CD4-positive, alpha-beta T cell treated with Interleukin-6 for 4 hours (primary cell): Measurements from ENCODE around the gene SSTR1.

Experiments used
- DNase-seq: peaks from one replicate; pipeline ENCODE4 v3.0.0-alpha.2; 2020; ENCODE audit warnings: mixed read lengths

The SSTR1 gene

GRCh38 chr14:38202444-38203191, 5.1 kb upstream of the SSTR1 start:
- no peak for DNase-seq

DNA sequence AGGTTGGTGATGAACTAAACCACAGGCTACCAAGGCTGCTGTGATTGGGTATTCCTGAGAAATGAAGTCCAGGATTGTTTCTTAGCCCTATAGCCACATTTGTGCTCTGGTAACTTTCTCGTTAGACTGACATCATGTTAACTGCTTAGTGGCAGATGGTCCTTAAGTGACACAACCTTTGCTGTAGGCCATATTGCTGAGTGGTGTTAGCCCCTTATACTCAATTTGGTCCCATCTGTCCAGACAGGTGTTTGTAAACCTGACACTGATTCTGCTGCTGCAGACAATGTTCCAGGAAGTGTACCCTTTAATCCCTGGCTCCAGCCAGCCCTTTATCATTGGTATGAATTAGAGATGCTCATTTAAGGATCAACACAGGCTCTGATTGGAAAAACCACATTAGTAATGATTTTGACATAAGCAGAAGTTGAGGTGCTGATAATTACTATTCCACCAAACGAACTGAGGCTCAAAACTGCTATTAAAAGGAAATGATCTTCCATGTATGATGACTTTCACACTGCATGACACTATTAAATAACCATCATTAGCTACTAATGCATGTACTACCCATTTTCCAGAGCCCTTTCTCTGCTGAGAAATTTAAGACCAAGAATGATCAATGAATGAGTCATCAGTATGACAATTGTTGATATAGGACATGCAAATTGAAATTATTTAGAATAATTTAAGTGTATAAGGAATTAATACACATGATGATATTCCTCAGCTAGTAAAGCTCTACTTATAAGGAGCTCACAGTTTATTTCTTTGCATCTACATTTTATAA, 3.6 kb upstream of the SSTR1 start:
- no peak for DNase-seq

- DNase-seq = no peak
Measured at GRCh38 chr14:38204719-38205115, 3.0 kb upstream of the SSTR1 start.

DNA sequence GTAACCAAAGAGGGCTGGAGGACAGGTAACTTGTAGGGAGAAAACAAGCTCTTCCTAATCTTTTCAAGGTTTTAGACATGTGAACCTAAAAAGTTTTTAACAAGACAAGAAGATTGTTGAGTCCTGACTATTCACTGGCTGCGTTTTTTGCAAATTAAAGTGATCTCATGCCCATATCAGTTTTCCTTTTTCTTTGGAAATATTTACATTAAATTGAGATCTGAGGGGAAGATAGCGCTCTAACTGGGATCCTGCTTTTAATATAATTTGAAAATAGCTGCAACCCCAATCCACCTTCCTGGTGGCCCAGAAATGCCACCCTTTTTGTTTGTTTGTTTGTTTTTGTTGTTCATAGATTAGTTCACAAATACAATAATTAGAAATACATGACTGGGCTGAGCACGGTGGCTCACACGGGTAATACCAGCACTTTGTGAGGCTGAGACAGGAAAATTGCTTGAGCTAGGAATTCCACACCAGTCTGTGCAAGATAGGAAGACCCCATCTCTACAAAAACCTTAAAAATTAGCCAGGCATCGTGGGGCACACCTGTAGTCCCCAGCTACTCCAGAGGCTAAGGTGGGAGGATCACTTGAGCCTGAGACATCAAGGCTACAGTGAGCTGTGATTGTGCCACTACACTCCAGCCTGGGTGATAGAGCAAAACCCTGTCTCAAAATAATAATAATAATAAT, 2.4 kb upstream of the SSTR1 start:
- no peak for DNase-seq

DNA sequence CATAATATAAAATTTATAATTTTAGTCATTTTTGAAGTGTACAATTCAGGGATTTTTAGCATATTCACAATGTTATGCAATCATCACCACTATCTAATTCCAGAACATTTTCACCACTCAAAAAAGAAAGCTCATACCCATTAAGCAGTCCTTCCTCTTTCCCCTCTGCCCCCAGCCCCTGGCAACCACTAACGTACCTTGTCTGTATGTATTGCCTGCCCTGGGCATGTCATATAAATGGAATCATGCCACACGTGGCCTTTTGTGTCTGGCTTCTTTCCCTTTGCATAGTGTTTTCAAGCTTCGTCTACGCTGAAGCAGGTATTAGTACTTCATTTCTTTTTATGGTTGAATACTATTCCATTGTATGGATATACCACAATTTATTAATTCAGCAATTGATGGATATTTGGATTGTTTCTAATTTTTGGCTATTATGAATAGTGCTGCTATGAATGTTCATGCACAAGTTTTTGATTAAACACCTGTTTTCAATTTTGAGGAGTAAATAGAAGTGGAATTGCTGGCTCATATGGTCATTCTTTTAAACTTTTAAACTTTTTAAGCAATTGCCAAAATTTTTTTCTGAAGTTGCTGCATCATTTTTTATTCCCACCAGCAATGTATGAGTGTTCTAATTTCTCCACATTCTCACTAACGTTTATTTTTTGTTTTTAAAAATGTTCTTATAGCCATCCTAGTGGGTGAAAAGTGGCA, 1.6 kb upstream of the SSTR1 start:
- no peak for DNase-seq

DNA sequence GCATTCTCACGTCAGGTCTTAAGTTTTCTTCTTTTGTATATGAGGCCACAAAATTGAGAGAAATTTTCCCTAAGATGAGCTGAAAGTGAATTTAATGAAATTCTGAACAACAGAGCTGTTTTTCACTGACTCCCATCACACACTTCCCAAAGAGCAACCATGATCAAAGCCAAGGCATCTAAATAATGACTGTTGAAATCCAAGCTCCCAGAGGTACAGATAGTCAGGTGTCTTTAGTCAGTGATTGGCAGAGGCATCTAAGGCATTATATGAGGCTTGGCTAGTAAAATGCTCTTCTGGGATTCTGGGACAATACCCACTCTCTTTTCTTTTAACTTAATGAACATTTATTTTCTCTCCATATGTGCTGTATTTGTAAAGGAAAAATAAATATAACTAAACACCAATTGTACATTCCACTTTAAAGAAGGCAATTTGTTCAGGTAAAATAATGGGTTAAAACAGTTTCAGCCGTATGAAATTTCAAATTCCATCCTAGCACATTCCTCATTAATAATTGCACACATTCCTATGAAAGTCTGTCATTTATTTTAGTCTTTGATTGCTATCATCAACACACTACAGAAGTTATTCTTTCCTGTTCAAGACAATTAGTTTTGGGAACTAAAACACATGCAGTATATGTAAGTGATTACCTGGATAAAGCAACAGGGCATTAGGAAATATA, 871 bp upstream of the SSTR1 start:
- no peak for DNase-seq

DNA sequence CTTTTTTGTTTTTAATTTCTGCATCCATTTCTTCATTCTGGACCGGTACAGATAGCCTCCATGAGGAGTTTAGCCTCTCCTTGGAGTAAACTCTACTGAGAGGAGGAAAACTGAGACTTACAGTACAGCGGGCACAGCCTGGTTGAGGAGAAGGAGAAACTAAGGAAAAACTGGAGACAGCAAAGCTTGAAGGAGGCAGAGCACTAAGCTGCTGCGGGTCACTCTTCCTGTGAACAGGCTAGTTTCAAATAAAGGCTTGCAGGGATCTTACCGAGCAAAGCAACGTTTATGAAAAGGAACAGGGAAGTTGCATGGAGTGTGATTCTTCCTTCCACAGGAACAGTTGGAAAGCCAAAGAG, 348 bp upstream of the SSTR1 start:
- no peak for DNase-seq

DNA sequence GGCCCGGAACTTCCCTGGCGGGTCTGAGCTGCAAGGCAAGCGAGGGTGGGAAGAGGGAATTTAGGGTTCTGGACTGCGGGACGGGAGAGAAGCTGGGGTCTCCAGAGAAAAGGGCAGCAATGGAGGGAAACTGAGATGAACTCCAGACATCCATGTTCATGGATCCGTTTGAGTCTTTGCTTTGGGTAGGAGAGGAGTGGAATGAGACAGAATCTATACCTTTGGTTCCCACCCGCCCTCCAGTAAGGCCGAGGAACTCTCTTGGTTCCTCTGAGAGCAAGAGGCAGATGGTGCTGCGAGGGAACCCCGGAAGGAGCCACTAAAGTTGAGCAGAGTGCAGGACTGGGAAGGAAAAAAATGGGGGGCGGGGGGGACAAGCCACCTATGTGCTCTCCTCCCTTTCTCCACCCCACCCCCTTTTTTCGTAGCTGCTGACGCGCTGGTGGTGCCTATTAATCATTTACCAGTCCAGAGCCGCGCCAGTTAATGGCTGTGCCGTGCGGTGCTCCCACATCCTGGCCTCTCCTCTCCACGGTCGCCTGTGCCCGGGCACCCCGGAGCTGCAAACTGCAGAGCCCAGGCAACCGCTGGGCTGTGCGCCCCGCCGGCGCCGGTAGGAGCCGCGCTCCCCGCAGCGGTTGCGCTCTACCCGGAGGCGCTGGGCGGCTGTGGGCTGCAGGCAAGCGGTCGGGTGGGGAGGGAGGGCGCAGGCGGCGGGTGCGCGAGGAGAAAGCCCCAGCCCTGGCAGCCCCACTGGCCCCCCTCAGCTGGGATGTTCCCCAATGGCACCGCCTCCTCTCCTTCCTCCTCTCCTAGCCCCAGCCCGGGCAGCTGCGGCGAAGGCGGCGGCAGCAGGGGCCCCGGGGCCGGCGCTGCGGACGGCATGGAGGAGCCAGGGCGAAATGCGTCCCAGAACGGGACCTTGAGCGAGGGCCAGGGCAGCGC, 1.2 kb downstream of the SSTR1 start:
- no peak for DNase-seq

DNA sequence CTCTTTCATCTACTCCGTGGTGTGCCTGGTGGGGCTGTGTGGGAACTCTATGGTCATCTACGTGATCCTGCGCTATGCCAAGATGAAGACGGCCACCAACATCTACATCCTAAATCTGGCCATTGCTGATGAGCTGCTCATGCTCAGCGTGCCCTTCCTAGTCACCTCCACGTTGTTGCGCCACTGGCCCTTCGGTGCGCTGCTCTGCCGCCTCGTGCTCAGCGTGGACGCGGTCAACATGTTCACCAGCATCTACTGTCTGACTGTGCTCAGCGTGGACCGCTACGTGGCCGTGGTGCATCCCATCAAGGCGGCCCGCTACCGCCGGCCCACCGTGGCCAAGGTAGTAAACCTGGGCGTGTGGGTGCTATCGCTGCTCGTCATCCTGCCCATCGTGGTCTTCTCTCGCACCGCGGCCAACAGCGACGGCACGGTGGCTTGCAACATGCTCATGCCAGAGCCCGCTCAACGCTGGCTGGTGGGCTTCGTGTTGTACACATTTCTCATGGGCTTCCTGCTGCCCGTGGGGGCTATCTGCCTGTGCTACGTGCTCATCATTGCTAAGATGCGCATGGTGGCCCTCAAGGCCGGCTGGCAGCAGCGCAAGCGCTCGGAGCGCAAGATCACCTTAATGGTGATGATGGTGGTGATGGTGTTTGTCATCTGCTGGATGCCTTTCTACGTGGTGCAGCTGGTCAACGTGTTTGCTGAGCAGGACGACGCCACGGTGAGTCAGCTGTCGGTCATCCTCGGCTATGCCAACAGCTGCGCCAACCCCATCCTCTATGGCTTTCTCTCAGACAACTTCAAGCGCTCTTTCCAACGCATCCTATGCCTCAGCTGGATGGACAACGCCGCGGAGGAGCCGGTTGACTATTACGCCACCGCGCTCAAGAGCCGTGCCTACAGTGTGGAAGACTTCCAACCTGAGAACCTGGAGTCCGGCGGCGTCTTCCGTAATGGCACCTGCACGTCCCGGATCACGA, 2.2 kb downstream of the SSTR1 start:
- no peak for DNase-seq

GRCh38 chr14:38210587-38211216, 3.0 kb downstream of the SSTR1 start:
- DNase-seq = no peak

- no peak for DNase-seq
Measured at GRCh38 chr14:38211255-38211735, 3.6 kb downstream of the SSTR1 start.

DNA sequence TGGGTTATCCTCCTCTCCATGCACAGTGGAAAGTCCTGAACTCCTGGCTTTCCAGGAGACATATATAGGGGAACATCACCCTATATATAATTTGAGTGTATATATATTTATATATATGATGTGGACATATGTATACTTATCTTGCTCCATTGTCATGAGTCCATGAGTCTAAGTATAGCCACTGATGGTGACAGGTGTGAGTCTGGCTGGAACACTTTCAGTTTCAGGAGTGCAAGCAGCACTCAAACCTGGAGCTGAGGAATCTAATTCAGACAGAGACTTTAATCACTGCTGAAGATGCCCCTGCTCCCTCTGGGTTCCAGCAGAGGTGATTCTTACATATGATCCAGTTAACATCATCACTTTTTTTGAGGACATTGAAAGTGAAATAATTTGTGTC, 4.4 kb downstream of the SSTR1 start:
- no peak for DNase-seq

DNA sequence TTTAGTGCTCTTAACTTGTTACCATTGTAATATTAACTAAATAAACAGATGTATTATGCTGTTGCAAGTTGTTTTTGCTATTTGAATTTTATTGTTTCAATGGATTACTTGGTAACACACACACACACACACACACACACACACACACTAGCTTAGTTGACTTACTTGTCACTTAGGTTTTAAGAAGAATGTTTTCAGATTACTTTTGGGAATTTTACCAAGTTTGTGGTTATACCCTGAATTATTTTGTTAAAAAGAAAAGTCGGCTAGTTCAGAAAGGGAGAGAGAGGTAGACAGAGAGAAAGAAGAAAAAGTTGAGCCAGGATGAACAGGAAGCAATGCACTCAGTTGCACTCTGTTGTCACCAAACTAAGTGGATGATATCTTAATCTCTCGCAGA, 5.3 kb downstream of the SSTR1 start:
- DNase-seq = no peak

DNA sequence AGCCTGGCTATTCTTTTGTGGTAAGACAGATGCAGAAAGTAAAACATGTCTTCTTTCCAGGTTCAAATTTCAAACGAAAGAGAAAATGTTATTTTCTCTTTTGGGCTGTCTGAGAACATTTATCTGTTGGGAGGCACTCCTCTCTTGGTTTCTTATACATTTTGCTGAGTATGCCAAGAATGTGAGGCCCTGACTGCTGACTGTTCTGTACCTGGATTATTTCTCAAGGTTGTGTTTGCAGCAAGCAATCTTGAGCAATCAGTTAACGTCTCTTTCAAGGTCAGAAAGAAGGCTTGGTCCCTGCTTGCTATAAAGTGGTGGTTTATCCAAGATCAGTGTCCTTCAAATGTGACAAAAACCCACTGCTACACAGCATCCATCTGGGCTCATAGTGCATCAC, 9.8 kb downstream of the SSTR1 start:
- no peak for DNase-seq

DNA sequence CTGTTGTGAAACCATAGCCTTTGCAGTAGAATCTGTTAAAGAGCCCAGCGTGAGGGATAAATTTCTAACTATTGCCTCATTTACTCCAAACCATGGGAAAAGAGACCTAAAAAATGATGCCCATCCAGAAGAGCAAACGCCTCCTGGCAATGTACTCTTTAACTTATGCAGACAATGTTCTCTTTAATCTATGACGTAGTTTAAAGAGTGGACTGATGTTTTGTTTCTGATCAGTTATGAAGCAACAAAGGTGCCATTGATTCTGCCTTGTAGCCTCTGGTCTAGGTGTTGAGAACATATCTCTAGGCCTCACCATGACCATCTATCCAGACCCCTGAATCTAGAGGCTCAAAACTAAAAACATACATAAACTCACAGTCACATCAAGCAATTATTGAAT, 13.4 kb downstream of the SSTR1 start:
- no peak for DNase-seq

GRCh38 chr14:38224338-38224737, 16.6 kb downstream of the SSTR1 start:
- DNase-seq = no peak

GRCh38 chr14:38225946-38226345, 18.2 kb downstream of the SSTR1 start:
- DNase-seq = no peak

- no peak for DNase-seq
Measured at GRCh38 chr14:38226366-38226765, 18.7 kb downstream of the SSTR1 start.

DNA sequence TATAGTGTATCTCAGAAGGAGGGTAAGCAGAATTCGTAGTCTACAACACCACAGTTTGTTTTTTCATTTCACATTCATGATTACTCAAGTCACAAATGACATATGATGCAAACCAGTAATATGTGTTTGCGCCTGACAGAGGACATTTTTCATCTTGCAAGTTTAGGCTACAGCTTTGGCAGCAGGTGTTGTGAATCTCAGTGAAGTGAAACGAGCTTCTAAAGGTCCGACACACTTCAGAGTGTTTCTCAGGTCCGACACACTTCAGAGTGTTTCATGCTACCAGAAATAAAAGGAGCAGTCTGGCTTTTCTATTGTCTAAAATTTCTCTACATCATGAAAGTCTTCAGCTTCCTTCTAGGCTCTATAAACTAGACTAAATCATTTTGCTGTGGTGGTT, 25.5 kb downstream of the SSTR1 start:
- no peak for DNase-seq

DNA sequence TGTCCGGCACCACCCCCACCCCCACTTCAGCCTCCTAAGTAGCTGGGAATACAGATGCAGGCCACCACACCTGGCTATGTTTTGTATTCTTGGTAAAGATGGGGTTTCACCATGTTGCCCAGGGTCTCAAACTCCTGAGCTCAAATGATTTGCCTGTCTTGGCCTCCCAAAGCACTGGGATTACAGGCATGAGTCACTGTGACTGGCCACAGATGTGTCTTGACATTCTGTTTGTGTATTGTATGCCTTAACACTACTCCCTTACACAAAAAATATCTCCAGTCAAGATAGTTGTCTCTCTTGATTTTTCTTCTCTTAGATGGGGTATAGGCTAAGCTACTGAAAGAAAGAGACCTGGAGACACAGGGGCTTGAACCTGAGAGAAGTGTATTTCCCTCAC, 30.6 kb downstream of the SSTR1 start:
- no peak for DNase-seq
